ENCODE results near the gene LRRC3. TPM values are rescaled to one million over a fixed set of nuclear protein-coding genes. Genes with fewer than 3 reads are reported as not detected.

LRRC3 gene
- total RNA-seq, 3 donors from 2014 or later (not counting 1 experiment from before 2014, with no cell fraction given): 0.36 to 0.50 (median 0.38) TPM

DNA sequence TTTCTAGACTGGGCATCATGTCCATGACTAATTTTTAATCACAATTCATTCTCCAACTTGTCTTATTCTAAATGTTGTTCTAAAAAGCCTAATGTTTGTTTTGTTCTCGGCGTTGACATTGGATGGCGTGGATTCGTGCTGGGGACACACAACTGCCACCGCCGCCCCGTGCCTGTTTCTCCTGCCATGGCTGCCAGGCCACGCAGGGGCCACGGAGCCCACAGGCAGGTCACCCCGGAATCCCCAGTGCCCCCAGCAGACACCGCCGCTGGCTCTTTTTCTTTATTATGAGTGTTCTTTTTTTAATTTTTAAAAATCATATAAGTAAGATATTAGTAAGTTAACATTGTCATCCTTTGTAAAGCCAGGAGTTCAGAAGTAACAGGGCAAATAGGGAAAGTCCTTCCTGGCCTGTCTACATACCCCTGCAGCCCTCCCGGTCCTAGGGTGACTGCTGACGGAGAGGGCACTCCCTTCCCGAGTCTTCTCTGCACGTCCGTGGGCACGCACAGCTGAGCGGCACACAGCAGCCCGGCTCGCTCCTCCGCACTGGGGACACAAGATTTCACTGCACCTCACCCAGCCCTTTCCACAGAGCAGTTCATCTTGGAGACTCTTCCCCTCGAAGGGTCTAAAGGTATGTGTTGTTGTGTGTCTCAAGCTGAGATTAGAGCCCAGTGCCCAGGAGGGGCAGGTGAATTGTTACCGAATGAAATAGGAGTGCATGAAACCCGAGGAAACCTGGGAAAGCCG is 52.5 kb downstream of the LRRC3 start:
- ATAC-seq (no peak), DNase-seq (no peak)
- H3K27ac ChIP-seq (ENCODE audit: low read length): no peak overlapping the region
- H3K4me3 ChIP-seq (ENCODE audit: low read length): no peak overlapping the region
- H3K9me3 ChIP-seq (ENCODE audit: control insufficient read depth, insufficient read depth, low read length): no peaks in the 10 kb centered on the region
- Mint-ChIP-seq H3K27ac (no peak overlapping the region), H3K27me3 (ENCODE audit: low read depth in 2 of 2) (peaks cover 0 to 3% of the 10 kb centered on the region in 2 donors), H3K4me3 (no peak overlapping the region), H3K4me1 (peaks cover 0 to 11% of the 10 kb centered on the region in 2 donors), H3K9me3 (no peaks in the 10 kb centered on the region), H3K36me3 (no peaks in the 10 kb centered on the region)
- peaks cover 20% of the 10 kb centered on the region for H3K4me1 ChIP-seq (ENCODE audit: control insufficient read depth, insufficient read depth, low read length)
- intact Hi-C loops (cut with micrococcal nuclease): no loop called here
- 93% methylated on average over 24 of the region's 26 CpGs for WGBS (ENCODE audit: insufficient coverage)
- no peak for TF ChIP-seq CTCF (IDR thresholded peaks at IDR 0.05)
- no peaks in the 10 kb centered on the region for H3K36me3 ChIP-seq (ENCODE audit: control insufficient read depth, insufficient read depth, low read length)
- H3K27me3 ChIP-seq (ENCODE audit: control insufficient read depth, insufficient read depth, low read length): no peaks in the 10 kb centered on the region

DNA sequence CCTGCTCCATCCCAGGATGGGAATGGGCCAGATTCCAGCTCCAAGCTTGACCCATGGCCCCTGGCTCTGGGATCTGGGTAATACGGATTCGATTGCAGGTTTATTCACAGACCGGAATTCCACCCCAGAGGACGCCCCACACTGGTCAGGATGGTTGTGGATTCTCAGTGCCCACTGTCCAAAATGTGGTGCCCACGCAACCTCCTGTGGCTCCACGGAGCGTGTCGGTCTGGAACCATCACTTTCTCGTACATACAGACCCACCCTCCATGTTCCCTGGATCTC is 53.1 kb downstream of the LRRC3 start:
- H3K9me3 Mint-ChIP-seq: no peaks in the 10 kb centered on the region
- H3K4me3 Mint-ChIP-seq: no peak overlapping the region
- no peak overlapping the region for H3K4me3 ChIP-seq (ENCODE audit: low read length)
- DNase-seq (no peak), ATAC-seq (no peak)
- no peaks in the 10 kb centered on the region for H3K36me3 ChIP-seq (ENCODE audit: control insufficient read depth, insufficient read depth, low read length)
- no peaks in the 10 kb centered on the region for H3K9me3 ChIP-seq (ENCODE audit: control insufficient read depth, insufficient read depth, low read length)
- H3K36me3 Mint-ChIP-seq: no peaks in the 10 kb centered on the region
- peaks cover 0 to 11% of the 10 kb centered on the region in 2 donors for H3K4me1 Mint-ChIP-seq
- 81% methylated on average over 9 of the region's 9 CpGs for WGBS (ENCODE audit: insufficient coverage)
- TF ChIP-seq CTCF (IDR thresholded peaks at IDR 0.05): no peak
- intact Hi-C loops (cut with micrococcal nuclease): no loop called here
- H3K27ac ChIP-seq (ENCODE audit: low read length): no peak overlapping the region
- no peaks in the 10 kb centered on the region for H3K27me3 ChIP-seq (ENCODE audit: control insufficient read depth, insufficient read depth, low read length)
- peaks cover 20% of the 10 kb centered on the region for H3K4me1 ChIP-seq (ENCODE audit: control insufficient read depth, insufficient read depth, low read length)
- no peak overlapping the region for H3K27ac Mint-ChIP-seq
- H3K27me3 Mint-ChIP-seq (ENCODE audit: low read depth in 2 of 2): peaks cover 0 to 3% of the 10 kb centered on the region in 2 donors

DNA sequence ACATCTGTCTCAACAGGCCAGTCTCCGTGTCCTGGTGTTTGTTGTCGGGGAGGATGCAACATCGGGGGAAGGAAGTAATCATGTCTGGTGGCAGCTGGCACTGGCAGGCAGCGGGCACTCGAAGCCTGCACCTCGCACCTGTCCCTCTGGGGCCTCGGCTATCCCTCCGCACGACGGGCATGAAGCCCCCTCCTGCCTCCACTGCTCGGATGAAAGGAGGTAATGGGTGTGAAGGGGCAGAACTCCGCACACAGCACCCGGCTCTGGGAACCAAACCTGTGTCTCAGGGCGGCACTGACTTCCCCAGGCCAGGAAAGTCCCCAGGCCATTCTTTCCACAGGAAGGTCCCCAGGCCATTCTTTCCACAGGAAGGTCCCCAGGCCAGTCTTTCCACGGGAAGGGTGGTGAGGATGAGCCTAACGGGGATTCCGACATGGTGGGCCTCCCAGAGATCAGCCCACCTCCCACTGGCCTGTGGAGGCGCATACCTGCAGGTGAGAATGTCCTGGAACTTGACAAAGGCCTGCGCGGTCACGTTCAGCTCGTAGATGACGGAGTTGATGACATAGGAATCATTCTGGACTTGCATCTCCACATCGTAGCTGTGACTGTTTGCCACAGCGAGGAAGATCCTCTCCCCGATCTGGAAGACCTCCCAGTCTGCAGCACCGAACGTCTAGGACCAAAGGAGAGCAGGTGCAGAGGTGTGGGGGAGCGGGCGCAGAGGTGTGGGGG is 53.6 kb downstream of the LRRC3 start:
- TF ChIP-seq CTCF (IDR thresholded peaks at IDR 0.05): no peak
- peaks cover 0 to 3% of the 10 kb centered on the region in 2 donors for H3K27me3 Mint-ChIP-seq (ENCODE audit: low read depth in 2 of 2)
- no peak overlapping the region for H3K4me3 ChIP-seq (ENCODE audit: low read length)

More for the DNA sequence above, 53.6 kb downstream of the LRRC3 start:
- intact Hi-C loops (cut with micrococcal nuclease): no loop called here
- Histone ChIP-seq H3K27ac (ENCODE audit: low read length) (no peak overlapping the region), H3K27me3 (ENCODE audit: control insufficient read depth, insufficient read depth, low read length) (no peaks in the 10 kb centered on the region), H3K36me3 (ENCODE audit: control insufficient read depth, insufficient read depth, low read length) (no peaks in the 10 kb centered on the region), H3K4me1 (ENCODE audit: control insufficient read depth, insufficient read depth, low read length) (peaks cover 18% of the 10 kb centered on the region), H3K9me3 (ENCODE audit: control insufficient read depth, insufficient read depth, low read length) (no peaks in the 10 kb centered on the region)
- H3K36me3 Mint-ChIP-seq: no peaks in the 10 kb centered on the region
- ATAC-seq (no peak), DNase-seq (no peak)
- H3K4me1 Mint-ChIP-seq: peaks cover 0 to 9% of the 10 kb centered on the region in 2 donors
- no peaks in the 10 kb centered on the region for H3K9me3 Mint-ChIP-seq
- WGBS (ENCODE audit: insufficient coverage): 87% methylated on average over 30 of the region's 30 CpGs
- H3K27ac Mint-ChIP-seq: no peak overlapping the region
- H3K4me3 Mint-ChIP-seq: no peak overlapping the region

Data from natural killer cell (primary cell).